Stimulated activated CD4-positive, alpha-beta T cell treated with anti-CD3 and anti-CD28 coated beads, TNF-alpha, amount 100 ng/mL, for 1 hour (primary cell): ENCODE measurements around the gene SH3BP5L.

ENCODE experiments used
- DNase-seq, 3 donors: peaks; one replicate each; pipeline ENCODE4 v3.0.0-alpha.2; 2020; ENCODE audit warnings: low read depth in 3 of 3, low spot score in 1 of 3

SH3BP5L gene

DNA sequence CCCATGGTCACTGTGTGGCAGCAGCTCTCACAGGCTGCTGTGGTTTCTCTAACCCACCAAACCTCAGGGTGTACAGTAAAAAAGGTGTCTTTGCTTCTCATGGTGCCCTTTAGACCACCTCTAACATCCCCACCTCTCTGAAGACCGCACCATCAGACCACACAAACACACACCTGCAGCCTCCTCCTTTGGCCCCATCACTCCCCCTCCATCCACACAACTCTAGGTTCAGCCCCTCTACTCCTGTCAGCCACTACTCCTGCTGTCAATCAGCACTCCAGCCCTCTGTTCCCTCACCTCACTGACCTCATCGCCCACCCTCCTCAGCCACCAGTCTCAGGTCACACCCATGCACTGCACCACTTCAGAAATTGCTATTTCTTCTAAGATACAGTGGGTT, 25.7 kb upstream of the SH3BP5L start:
- no peak for DNase-seq

DNA sequence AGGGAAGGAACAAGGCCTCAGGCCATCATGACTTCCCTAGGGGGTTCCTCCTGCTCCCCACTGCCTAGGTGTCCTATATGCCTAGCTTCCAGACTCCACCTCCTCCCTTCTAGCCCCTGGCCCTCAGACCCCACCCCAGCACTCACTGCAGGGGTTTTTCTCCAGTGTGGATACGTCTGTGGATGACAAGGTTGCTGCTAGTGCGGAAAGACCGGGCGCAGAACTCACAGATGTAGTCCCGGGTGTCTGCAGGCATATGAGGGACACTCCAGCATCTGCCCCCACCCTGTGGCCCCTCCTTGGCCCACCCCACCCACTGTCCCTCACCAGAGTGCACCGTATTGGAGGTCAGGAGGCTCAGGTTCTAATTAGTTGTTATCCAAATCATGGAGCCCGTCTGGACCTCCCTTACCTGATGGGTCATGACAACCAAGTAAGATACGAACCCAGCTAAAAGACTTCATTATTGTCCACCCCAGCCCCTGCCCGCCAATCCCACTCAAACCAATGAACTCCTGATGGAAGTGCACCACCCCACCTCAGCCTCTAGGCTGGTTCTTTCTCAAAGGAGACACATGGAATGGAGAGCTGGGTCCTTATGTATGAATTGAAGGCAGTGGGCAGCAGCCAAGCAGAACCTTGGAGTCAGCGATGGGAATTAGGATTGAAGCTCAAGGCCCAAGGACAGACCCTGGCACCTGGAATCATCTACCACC, 25.0 kb upstream of the SH3BP5L start:
- no peak for DNase-seq

- no peak for DNase-seq
Observed at GRCh38 chr1:248850124-248850523, 24.4 kb upstream of the SH3BP5L start.

DNA sequence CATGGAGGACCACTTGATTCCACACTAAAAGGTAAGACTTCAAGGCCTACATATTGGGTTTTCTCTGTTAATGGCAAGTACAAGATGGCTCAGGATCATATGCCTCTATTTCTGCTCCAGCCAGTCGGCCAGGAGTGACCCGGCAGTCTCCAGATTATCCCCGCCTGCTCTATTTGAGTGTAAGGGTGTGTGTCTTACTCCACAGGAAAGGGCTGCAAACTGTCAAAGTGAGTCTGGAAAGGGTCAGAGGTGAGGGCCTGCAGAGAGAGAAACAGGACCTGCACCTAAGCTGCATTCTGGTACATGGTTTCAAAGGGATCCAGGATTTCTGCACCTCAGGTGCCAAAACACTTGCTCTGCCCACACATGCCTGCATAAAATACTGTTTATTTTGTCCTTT, 23.9 kb upstream of the SH3BP5L start:
- DNase-seq: no peak

GRCh38 chr1:248849152-248849551, 23.4 kb upstream of the SH3BP5L start:
- DNase-seq: no peak

DNA sequence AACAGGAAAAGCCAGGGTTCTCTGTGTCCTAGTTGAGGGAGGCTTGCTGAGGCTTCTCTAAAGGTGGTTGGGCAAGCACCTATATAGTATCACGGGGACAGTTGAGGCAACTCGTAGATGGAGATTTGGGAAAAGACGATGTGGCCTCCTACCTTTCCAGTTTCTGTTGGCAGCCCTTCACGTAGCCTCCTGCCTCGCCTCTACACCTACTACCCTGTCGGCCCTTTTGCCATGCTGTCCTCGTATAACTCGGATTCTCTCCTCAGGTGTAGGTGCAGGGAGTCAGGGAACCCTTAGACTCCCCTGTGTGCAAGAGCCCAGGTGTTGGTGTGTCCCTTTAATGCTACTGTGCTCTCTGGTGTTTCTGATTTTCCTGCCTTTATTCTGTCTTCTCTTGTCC, 22.9 kb upstream of the SH3BP5L start:
- DNase-seq: no peak

- no peak for DNase-seq
Observed at GRCh38 chr1:248847956-248848561, 22.3 kb upstream of the SH3BP5L start.

- DNase-seq: no peak
Observed at GRCh38 chr1:248847181-248847955, 21.7 kb upstream of the SH3BP5L start.

- DNase-seq: no peak
Observed at GRCh38 chr1:248844526-248844925, 18.8 kb upstream of the SH3BP5L start.

GRCh38 chr1:248843687-248844086, 18.0 kb upstream of the SH3BP5L start:
- DNase-seq: no peak

DNA sequence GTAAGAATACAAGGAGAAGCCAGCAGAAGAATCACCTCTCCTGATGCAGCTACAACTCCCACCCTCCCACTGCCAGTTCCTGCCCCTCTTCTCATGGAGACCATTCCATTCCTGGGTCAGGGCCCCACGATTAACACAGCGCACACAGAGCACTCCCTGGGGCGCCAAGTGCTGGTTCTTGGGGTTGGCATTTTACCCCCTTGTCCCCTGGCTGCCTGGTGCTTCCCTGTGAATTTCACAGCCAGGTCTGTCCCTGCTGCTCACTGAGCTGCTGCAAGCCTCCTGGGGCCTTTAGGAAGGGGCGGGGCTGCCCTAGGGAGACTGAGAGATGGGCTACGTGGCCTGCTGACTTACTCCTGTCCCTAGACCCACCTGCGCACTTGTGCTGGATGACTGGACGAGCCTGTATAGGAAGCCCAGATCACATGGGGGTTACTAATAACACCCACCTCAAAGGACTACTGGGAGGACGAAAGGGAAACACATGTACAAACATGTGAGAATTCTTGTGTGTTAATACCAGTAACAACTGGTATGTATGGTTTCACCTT, 17.1 kb upstream of the SH3BP5L start:
- no peak for DNase-seq

DNA sequence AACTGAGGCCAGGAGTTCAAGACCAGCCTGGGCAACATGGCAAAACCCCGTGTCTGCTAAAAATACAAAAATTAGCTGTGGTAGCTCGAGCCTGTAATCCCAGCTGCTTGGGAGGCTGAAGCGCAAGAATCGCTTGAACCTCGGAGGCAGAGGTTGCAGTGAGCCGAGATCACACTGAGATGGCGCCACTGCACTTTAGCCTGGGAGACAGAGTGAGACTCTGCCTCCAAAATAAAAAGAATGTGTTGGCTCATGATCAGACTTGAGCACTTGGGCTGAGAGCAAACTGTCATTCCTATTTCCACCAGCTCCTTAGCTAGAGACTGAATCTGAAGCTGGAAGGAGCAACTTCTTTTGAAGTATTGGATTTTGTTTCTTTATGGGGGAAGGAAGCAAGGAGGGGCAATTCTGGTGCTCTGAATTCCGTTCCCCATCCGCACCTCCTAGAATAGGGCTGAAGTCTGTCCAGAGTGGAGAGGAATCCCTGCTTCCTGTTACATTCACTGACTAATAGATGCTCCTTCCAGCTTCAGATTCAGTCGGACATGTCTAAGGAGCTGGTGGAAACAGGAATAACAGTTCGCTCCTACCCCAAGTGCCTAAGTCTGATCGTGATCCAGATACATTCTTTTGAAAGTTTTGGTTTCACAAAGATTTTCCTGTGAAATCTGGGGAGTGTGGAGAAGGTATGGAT, 16.1 kb upstream of the SH3BP5L start:
- no peak for DNase-seq

- DNase-seq: no peak
Observed at GRCh38 chr1:248840946-248841345, 15.2 kb upstream of the SH3BP5L start.

DNA sequence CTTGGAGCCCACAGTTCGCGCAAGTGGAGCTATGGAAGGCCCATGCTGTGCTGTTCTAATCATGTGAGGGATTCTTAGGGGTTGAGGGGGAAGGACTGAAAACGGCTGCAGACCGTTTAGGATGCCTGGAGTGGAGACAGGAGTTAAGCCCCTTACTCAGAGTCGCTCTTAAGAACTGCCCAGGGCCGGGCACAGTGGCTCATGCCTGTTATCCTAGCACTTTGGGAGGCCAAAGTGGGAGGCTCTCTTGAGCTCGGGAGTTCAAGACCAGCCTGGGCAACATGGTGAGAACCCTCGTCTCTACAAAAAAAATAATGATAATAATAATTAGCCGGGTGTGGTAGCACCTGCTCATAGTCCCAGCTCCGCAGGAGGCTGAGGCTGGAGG, 13.4 kb upstream of the SH3BP5L start:
- DNase-seq: no peak

- DNase-seq: peak; percentile 47 to 79 (median 70)
Observed at GRCh38 chr1:248838357-248839167, 12.8 kb upstream of the SH3BP5L start.

DNA sequence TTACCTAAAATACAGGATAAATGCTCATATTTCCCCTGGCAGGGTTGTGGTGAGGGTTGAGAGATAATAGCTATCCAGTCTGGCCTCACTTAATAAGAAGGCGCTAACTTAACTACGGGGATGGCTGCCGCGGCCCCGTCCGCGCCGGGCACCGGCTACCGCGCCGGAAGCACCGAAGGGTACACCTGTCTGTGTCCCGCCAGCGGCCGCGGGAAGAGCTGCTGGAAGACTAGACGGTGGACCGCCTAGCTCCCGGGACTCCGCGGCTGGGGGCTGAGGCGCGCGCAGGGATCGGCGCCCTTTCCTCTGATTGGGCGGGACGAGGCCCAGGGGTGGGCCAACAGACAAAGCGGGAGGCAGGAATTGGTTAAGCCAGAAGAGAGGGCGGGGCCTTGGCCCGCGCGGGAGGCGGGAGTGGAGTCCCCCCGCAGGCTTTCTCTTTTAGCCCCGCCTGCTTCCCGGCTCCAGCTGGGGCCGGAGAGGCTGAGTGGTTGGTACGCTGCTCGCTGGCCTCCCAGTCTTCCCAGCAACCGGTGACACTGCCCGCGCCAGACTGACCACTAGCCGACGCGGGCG, 12.2 kb upstream of the SH3BP5L start, which contains the start of gene ZNF672:
Gene ZNF672, plus strand, starts transcription at position 444 of the 576 bp plus-strand sequence. CDS start 9,051 bp downstream, outside the sequence.
- peak; percentile 81 to 84 (median 84) for DNase-seq

DNA sequence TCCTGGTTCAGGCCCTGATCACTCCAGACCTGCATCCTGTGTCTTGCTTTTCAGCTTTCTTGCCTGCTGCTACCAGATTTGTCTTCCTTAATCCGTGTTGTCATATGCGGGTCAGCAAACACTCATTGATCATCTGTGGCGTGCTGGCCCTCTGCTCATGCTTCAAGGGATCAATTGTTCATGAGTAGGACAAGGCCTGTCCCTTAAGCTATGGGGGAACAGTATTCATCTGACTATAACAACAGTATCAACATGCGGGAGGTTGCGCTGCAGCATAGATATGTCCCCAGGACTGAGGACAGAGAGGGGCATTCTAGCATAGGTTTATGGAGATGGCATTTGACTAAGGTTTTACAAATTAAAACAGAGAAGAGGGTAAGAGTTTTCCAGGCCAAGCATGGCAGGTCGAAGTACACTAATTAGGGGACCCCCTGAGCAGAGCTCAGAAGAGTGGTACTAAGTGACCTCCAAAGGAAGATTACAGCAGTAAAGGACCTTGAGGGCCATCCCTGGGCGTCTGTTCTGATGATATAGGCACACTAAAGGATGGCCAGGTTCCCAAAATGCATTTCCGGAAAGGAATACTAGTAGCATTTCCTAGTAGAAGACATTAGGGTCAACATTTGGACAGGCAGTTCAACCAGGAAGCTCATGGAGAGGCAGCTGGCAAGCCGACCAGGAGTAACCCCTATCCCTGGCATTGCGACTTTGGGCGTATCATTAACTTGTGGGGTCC, 11.5 kb upstream of the SH3BP5L start:
- DNase-seq: no peak

GRCh38 chr1:248834343-248834940, 8.7 kb upstream of the SH3BP5L start:
- no peak for DNase-seq

DNA sequence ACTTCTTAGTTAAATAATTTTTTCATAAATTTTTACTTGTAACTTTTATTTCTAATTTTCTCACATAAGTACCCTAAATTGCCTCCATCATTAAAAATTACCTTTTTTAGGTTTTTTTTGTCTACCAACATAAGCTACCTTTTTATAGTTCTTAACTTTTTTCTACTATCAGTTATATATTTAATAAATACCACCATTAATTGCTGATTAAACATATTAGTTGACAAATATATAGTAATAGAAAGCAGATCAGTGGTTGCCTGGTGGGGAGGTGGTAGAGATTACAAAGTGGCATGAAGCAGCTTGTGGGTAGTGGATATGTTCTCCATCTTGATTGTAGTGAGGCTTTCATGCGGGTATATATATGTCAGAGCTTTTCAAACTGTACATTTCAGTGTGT, 6.1 kb upstream of the SH3BP5L start:
- no peak for DNase-seq
